ENCODE measurements around the gene TTC3.
A peak's percentile ranks its signal among the peaks of the same experiment; 100 is the strongest.

Gene TTC3

GRCh38 chr21:37157938-37158337 is 84.9 kb downstream of the TTC3 start:
- DNase-seq: no peak

- peak in 1 of 5 experiments; percentile 77 for DNase-seq
These were observed 86.2 kb downstream of the TTC3 start for GRCh38 chr21:37159053-37159776.

GRCh38 chr21:37159949-37160348 is 86.9 kb downstream of the TTC3 start:
- DNase-seq: no peak

GRCh38 chr21:37164742-37165141 is 91.7 kb downstream of the TTC3 start:
- DNase-seq: no peak

GRCh38 chr21:37165586-37165985 is 92.5 kb downstream of the TTC3 start:
- DNase-seq: no peak

- DNase-seq: peak in 1 of 5 experiments; percentile 51
These were observed 93.7 kb downstream of the TTC3 start for GRCh38 chr21:37166733-37167132.

- no peak for DNase-seq
These were observed 95.6 kb downstream of the TTC3 start for GRCh38 chr21:37168666-37169065.

GRCh38 chr21:37172646-37173045 is 99.6 kb downstream of the TTC3 start:
- no peak for DNase-seq

GRCh38 chr21:37176716-37177115 is 103.7 kb downstream of the TTC3 start:
- no peak for DNase-seq

GRCh38 chr21:37181059-37181458 is 108.0 kb downstream of the TTC3 start:
- no peak for DNase-seq

GRCh38 chr21:37182222-37182621 is 109.2 kb downstream of the TTC3 start:
- DNase-seq: no peak

- DNase-seq: peak in 1 of 5 experiments; percentile 33
These were observed 110.7 kb downstream of the TTC3 start for GRCh38 chr21:37183749-37184148.

GRCh38 chr21:37184784-37185593 is 111.9 kb downstream of the TTC3 start:
- DNase-seq: peak in 1 of 5 experiments; percentile 87

GRCh38 chr21:37186983-37187382 is 113.9 kb downstream of the TTC3 start:
- peak in 1 of 5 experiments; percentile 57 for DNase-seq

- no peak for DNase-seq
These were observed 115.8 kb downstream of the TTC3 start for GRCh38 chr21:37188825-37189224.

- DNase-seq: no peak
These were observed 119.0 kb downstream of the TTC3 start for GRCh38 chr21:37192019-37192418.

GRCh38 chr21:37193006-37193405 is 120.0 kb downstream of the TTC3 start:
- DNase-seq: no peak

GRCh38 chr21:37193676-37194075 is 120.6 kb downstream of the TTC3 start:
- no peak for DNase-seq

- no peak for DNase-seq
These were observed 122.0 kb downstream of the TTC3 start for GRCh38 chr21:37195059-37195458.

- no peak for DNase-seq
These were observed 122.6 kb downstream of the TTC3 start for GRCh38 chr21:37195610-37196009.

GRCh38 chr21:37196847-37197246 is 123.8 kb downstream of the TTC3 start:
- DNase-seq: no peak

GRCh38 chr21:37197746-37198145 is 124.7 kb downstream of the TTC3 start:
- no peak for DNase-seq

- DNase-seq: no peak
These were observed 126.2 kb downstream of the TTC3 start for GRCh38 chr21:37199057-37199924.

Data from T-helper 2 cell (primary cell).